Immature natural killer cell (primary cell): ENCODE measurements around the gene ADA. TPM values are rescaled to one million over a fixed set of nuclear protein-coding genes. Genes with fewer than 3 reads are reported as not detected.
"Not testable (repeated sequence)": the region's sequence is repeated elsewhere in the genome, so short reads cannot be mapped to it uniquely, and the experiment has no call there.

Source experiments
- DNase-seq, 3 donors: peaks; one replicate each; pipeline ENCODE4 v3.0.0; 2022; ENCODE audit warnings: mixed read lengths in 1 of 3
- H3K27ac Mint-ChIP-seq, 6 donors: one replicate each; pipeline ENCODE4 v1.8.0; 2020; ENCODE audit warnings: mixed read lengths in 6 of 6, mild to moderate bottlenecking in 5 of 6, inconsistent platforms in 4 of 6, moderate library complexity in 3 of 6
- H3K27me3 Mint-ChIP-seq, 3 donors: one replicate each; pipeline ENCODE4 v1.8.0; 2020 to 2021; ENCODE audit warnings: low read depth in 3 of 3, mild to moderate bottlenecking in 3 of 3, mixed read lengths in 3 of 3, moderate library complexity in 3 of 3, inconsistent platforms in 1 of 3
- H3K36me3 Mint-ChIP-seq, 3 donors: one replicate each; pipeline ENCODE4 v1.8.0; 2020; ENCODE audit warnings: mixed read lengths in 3 of 3, inconsistent platforms in 2 of 3, mild to moderate bottlenecking in 2 of 3
- H3K4me1 Mint-ChIP-seq, 2 donors: one replicate each; pipeline ENCODE4 v1.8.0; 2020; ENCODE audit warnings: inconsistent platforms in 2 of 2, mild to moderate bottlenecking in 2 of 2, mixed read lengths in 2 of 2, moderate library complexity in 1 of 2
- H3K4me3 Mint-ChIP-seq, 5 donors: one replicate each; pipeline ENCODE4 v1.8.0; 2020; ENCODE audit warnings: mild to moderate bottlenecking in 5 of 5, mixed read lengths in 5 of 5, inconsistent platforms in 3 of 5, moderate library complexity in 3 of 5
- H3K9me3 Mint-ChIP-seq, 6 donors: one replicate each; pipeline ENCODE4 v1.8.0; 2020; ENCODE audit warnings: mild to moderate bottlenecking in 6 of 6, mixed read lengths in 6 of 6, inconsistent platforms in 4 of 6, moderate library complexity in 3 of 6
- polyA plus RNA-seq, 3 donors: library from polyadenylated mRNA; unstranded; fragments of 300-500 nt; fragmentation: Illumina TruSeq; gene quantifications; one replicate each; pipeline ENCODE4 v1.2.3, GENCODE V29; 2021

The ADA gene
- polyA plus RNA-seq, 3 donors from 2014 or later: 96.9 to 150 (median 124) TPM

GRCh38 chr20:44688053-44688625, 36.6 kb upstream of the ADA start:
- Mint-ChIP-seq H3K4me3 (no peak overlapping the region), H3K36me3 (no peaks in the 10 kb centered on the region), H3K27ac (no peak overlapping the region), H3K9me3 (peaks cover 0 to 2% (median 0%) of the 10 kb centered on the region in 6 donors), H3K4me1 (peaks cover 2 to 16% of the 10 kb centered on the region in 2 donors), H3K27me3 (peaks cover 2 to 9% (median 4%) of the 10 kb centered on the region in 3 donors)
- no peak for DNase-seq

- Mint-ChIP-seq H3K27ac (no peak overlapping the region), H3K9me3 (peaks cover 0 to 2% (median 0%) of the 10 kb centered on the region in 6 donors), H3K27me3 (peaks cover 2 to 9% (median 4%) of the 10 kb centered on the region in 3 donors), H3K4me3 (no peak overlapping the region), H3K4me1 (peaks cover 2 to 16% of the 10 kb centered on the region in 2 donors), H3K36me3 (no peaks in the 10 kb centered on the region)
- no peak for DNase-seq
These were observed 35.4 kb upstream of the ADA start for GRCh38 chr20:44686934-44687333.

- Mint-ChIP-seq H3K27me3 (peaks cover 2 to 5% (median 4%) of the 10 kb centered on the region in 3 donors), H3K36me3 (no peaks in the 10 kb centered on the region), H3K27ac (peak overlapping the region in 3 of 6 donors; percentile 5 to 64 (median 46)), H3K4me1 (peaks cover 2 to 16% of the 10 kb centered on the region in 2 donors), H3K4me3 (no peak overlapping the region), H3K9me3 (no peaks in the 10 kb centered on the region)
- no peak for DNase-seq
These were observed 32.8 kb upstream of the ADA start for GRCh38 chr20:44684047-44684967.

GRCh38 chr20:44683263-44684046, 32.0 kb upstream of the ADA start:
- Mint-ChIP-seq H3K9me3 (no peaks in the 10 kb centered on the region), H3K4me3 (no peak overlapping the region), H3K4me1 (peaks cover 2 to 16% of the 10 kb centered on the region in 2 donors), H3K27me3 (peaks cover 2 to 5% (median 4%) of the 10 kb centered on the region in 3 donors), H3K36me3 (no peaks in the 10 kb centered on the region), H3K27ac (no peak overlapping the region)
- DNase-seq: peak; percentile 27 to 60 (median 38)

GRCh38 chr20:44681796-44682566, 30.5 kb upstream of the ADA start:
- Mint-ChIP-seq H3K4me3 (no peak overlapping the region), H3K9me3 (no peaks in the 10 kb centered on the region), H3K27me3 (peaks cover 2 to 4% (median 2%) of the 10 kb centered on the region in 3 donors), H3K27ac (no peak overlapping the region), H3K36me3 (no peaks in the 10 kb centered on the region), H3K4me1 (peaks cover 2 to 16% of the 10 kb centered on the region in 2 donors)
- no peak for DNase-seq

- H3K4me3 Mint-ChIP-seq: no peak overlapping the region
- no peak overlapping the region for H3K27ac Mint-ChIP-seq
- no peaks in the 10 kb centered on the region for H3K36me3 Mint-ChIP-seq
- DNase-seq: no peak
- H3K27me3 Mint-ChIP-seq: peaks cover 0 to 4% (median 2%) of the 10 kb centered on the region in 3 donors
- H3K4me1 Mint-ChIP-seq: peaks cover 0 to 8% of the 10 kb centered on the region in 2 donors
- no peaks in the 10 kb centered on the region for H3K9me3 Mint-ChIP-seq
These were observed 27.6 kb upstream of the ADA start for GRCh38 chr20:44678990-44679611.

- Mint-ChIP-seq H3K27ac (no peak overlapping the region), H3K36me3 (no peaks in the 10 kb centered on the region), H3K4me1 (no peaks in the 10 kb centered on the region), H3K9me3 (no peaks in the 10 kb centered on the region), H3K4me3 (no peak overlapping the region), H3K27me3 (peaks cover 0 to 2% (median 0%) of the 10 kb centered on the region in 3 donors)
- DNase-seq: no peak
These were observed 26.7 kb upstream of the ADA start for GRCh38 chr20:44678242-44678641.

- H3K4me3 Mint-ChIP-seq: peak overlapping the region in 3 of 5 donors; percentile 84 to 92 (median 87)
These were observed 20.9 kb upstream of the ADA start for GRCh38 chr20:44672318-44672902.

GRCh38 chr20:44671541-44671940, 20.0 kb upstream of the ADA start:
- H3K4me1 Mint-ChIP-seq, H3K9me3 Mint-ChIP-seq, H3K27me3 Mint-ChIP-seq, H3K36me3 Mint-ChIP-seq: not testable (repeated sequence)
- H3K4me3 Mint-ChIP-seq: peak overlapping the region in 4 of 5 donors; percentile 84 to 92 (median 87)
- H3K27ac Mint-ChIP-seq: peak overlapping the region in 3 of 6 donors; percentile 96 to 97 (median 96)
- DNase-seq: peak; percentile 68 to 70 (median 70)

More at GRCh38 chr20:44672318-44672902, 20.9 kb upstream of the ADA start:
- H3K27ac Mint-ChIP-seq: peak overlapping the region in 3 of 6 donors; percentile 96 to 97 (median 96)
- H3K9me3 Mint-ChIP-seq, DNase-seq, H3K36me3 Mint-ChIP-seq, H3K4me1 Mint-ChIP-seq, H3K27me3 Mint-ChIP-seq: not testable (repeated sequence)

- DNase-seq, H3K36me3 Mint-ChIP-seq, H3K27me3 Mint-ChIP-seq, H3K9me3 Mint-ChIP-seq, H3K4me1 Mint-ChIP-seq: not testable (repeated sequence)
- Mint-ChIP-seq H3K27ac (peak overlapping the region in 3 of 6 donors; percentile 96 to 97 (median 96)), H3K4me3 (peak overlapping the region in 4 of 5 donors; percentile 84 to 92 (median 87))
These were observed 19.4 kb upstream of the ADA start for GRCh38 chr20:44670851-44671250.

- H3K9me3 Mint-ChIP-seq: no peaks in the 10 kb centered on the region
- peaks cover 0 to 11% (median 3%) of the 10 kb centered on the region in 3 donors for H3K36me3 Mint-ChIP-seq
- peaks cover 0 to 4% (median under 1%) of the 10 kb centered on the region in 3 donors for H3K27me3 Mint-ChIP-seq
- no peak overlapping the region for H3K4me3 Mint-ChIP-seq
- H3K4me1 Mint-ChIP-seq: peaks cover 5 to 6% of the 10 kb centered on the region in 2 donors
- no peak for DNase-seq
- peak overlapping the region in 1 of 6 donors; percentile 25 for H3K27ac Mint-ChIP-seq
These were observed 14.6 kb upstream of the ADA start for GRCh38 chr20:44666066-44666465.

- Mint-ChIP-seq H3K4me1 (peaks cover 1 to 2% of the 10 kb centered on the region in 2 donors), H3K27me3 (no peaks in the 10 kb centered on the region), H3K9me3 (no peaks in the 10 kb centered on the region), H3K4me3 (no peak overlapping the region), H3K36me3 (peaks cover 0 to 11% (median 8%) of the 10 kb centered on the region in 3 donors), H3K27ac (no peak overlapping the region)
- DNase-seq: no peak
These were observed 12.6 kb upstream of the ADA start for GRCh38 chr20:44664131-44664530.
